Measurements from ENCODE around the gene PTMA. TPM values are rescaled to one million over a fixed set of nuclear protein-coding genes. Genes with fewer than 3 reads are reported as not detected.
"Not testable (repeated sequence)": the region's sequence is repeated elsewhere in the genome, so short reads cannot be mapped to it uniquely, and the experiment has no call there.

The PTMA gene
- total RNA-seq, 2 donors from 2014 or later: 234 to 430 TPM

- Histone ChIP-seq H3K9me3 (no peaks in the 10 kb centered on the region), H3K36me3 (peaks cover 23% of the 10 kb centered on the region), H3K27ac (peak overlapping the region; percentile 99 to 100), H3K4me1 (peaks cover 0 to 53% of the 10 kb centered on the region in 2 donors), H3K27me3 (no peaks in the 10 kb centered on the region), H3K4me3 (peak overlapping the region; percentile 94 to 96)
- DNase-seq (ENCODE audit: low spot score): no peak
- no peak for TF ChIP-seq CTCF (IDR thresholded peaks at IDR 0.05)
These were observed 2.7 kb downstream of the PTMA start for GRCh38 chr2:231710799-231711676.

- Histone ChIP-seq H3K9me3 (no peaks in the 10 kb centered on the region), H3K4me1 (peaks cover 0 to 59% of the 10 kb centered on the region in 2 donors), H3K4me3 (peak overlapping the region; percentile 94 to 96), H3K36me3 (peaks cover 23% of the 10 kb centered on the region), H3K27me3 (no peaks in the 10 kb centered on the region), H3K27ac (peak overlapping the region; percentile 99 to 100)
- no peak for DNase-seq (ENCODE audit: low spot score)
- TF ChIP-seq CTCF (IDR thresholded peaks at IDR 0.05): no peak
These were observed 3.5 kb downstream of the PTMA start for GRCh38 chr2:231711677-231712450.

GRCh38 chr2:231712451-231713021, 4.2 kb downstream of the PTMA start:
- not testable (repeated sequence) for H3K9me3 ChIP-seq; H3K4me3 ChIP-seq; H3K27me3 ChIP-seq; DNase-seq (ENCODE audit: low spot score)
- peak overlapping the region; percentile 99 to 100 for H3K27ac ChIP-seq
- H3K36me3 ChIP-seq: peaks cover 23% of the 10 kb centered on the region
- peaks cover 0 to 62% of the 10 kb centered on the region in 2 donors for H3K4me1 ChIP-seq

GRCh38 chr2:231713406-231713729, 5.0 kb downstream of the PTMA start:
- H3K4me1 ChIP-seq: peaks cover 0 to 62% of the 10 kb centered on the region in 2 donors
- H3K36me3 ChIP-seq: peaks cover 23% of the 10 kb centered on the region
- peak overlapping the region; percentile 67 to 71 for H3K27ac ChIP-seq
- H3K9me3 ChIP-seq; DNase-seq (ENCODE audit: low spot score); H3K4me3 ChIP-seq; H3K27me3 ChIP-seq: not testable (repeated sequence)

- Histone ChIP-seq H3K27ac (peak overlapping the region; percentile 67 to 71), H3K4me3 (no peak overlapping the region), H3K27me3 (no peaks in the 10 kb centered on the region), H3K36me3 (peaks cover 23% of the 10 kb centered on the region), H3K9me3 (no peaks in the 10 kb centered on the region), H3K4me1 (peaks cover 0 to 62% of the 10 kb centered on the region in 2 donors)
- TF ChIP-seq CTCF (IDR thresholded peaks at IDR 0.05): peak; percentile 94 to 96
- DNase-seq (ENCODE audit: low spot score): peak; percentile 93
These were observed 5.7 kb downstream of the PTMA start for GRCh38 chr2:231713730-231714638.

All from right atrium auricular region (tissue), 2 donors.